NCI-H748 (cell line): ENCODE data around the gene MRPL20.
A peak's percentile ranks its signal among the peaks of the same experiment; 100 is the strongest.
"Not testable (repeated sequence)": the region's sequence is repeated elsewhere in the genome, so short reads cannot be mapped to it uniquely, and the experiment has no call there.

ENCODE experiments used
- DNase-seq: peaks from one replicate; lab custom pipeline; 2025; ENCODE audit not compliant: unreplicated experiment; lab: John Stamatoyannopoulos, UW

Gene MRPL20

DNA sequence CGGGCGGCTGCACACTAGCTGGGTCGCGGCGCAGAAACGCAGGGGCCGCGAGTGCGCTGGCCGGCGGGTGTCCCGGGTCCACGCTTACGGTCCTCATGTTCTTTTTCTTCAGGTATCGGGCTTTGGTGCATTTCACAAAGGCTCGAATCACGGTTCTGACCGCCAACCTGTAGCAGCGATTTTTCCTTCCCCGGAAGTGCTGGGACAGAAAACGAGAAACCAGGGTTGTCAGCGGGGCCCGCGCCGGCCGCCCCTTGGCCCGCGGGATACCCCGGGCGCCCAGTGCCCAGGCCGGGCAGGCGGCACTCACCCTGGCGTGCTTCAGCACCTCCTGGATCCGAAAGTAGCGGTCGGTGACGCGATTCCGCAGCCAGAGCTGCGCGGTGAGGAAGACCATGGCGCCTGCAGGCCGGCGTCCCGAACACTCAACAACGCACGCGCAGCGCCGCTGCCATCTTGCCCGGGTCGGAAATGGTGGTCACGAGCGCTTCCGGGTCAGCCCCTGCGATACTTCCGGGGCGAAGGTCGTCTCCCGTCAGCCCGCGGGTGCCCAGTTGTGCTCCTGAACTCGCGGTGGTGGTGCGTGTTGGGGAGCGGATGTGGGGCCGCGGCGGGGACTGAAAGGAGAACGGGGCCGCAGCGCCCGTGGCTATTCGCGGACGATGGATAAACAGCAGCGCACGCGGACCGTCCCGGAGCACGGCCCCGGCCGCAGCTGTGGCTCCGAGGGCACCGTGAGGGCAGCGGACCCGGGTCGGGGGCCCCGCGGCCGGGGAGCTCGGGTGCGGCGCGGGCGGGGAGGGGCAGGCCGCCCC lies at the start of gene MRPL20:
Gene MRPL20, minus strand, starts transcription at position 473 of the 815 bp plus-strand sequence. Its CDS starts 76 bp downstream, at position 397.
- peak; percentile 89 for DNase-seq

- not testable (repeated sequence) for DNase-seq
Measured at GRCh38 chr1:1456683-1457255, 49.7 kb upstream of the MRPL20 start.

DNA sequence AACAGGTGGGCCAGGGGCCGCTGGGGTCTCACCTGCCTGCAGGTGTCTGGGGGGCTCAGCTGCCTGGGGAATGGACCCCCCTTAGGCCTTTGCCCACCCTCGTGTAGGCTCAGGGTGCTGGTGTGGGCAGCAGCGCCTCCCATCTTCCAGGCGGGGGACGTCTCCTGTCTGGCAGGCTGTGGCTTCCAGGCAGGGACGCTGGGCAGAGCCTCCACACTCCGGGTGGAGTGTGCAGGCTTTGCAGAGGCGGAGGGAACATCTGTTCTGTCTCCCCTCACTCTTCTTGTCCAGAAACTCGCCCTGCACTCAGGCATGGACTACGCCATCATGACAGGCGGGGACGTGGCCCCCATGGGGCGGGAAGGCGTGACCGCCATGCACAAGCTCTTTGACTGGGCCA lies 48.8 kb upstream of the MRPL20 start:
- DNase-seq, result not testable (repeated sequence)

DNA sequence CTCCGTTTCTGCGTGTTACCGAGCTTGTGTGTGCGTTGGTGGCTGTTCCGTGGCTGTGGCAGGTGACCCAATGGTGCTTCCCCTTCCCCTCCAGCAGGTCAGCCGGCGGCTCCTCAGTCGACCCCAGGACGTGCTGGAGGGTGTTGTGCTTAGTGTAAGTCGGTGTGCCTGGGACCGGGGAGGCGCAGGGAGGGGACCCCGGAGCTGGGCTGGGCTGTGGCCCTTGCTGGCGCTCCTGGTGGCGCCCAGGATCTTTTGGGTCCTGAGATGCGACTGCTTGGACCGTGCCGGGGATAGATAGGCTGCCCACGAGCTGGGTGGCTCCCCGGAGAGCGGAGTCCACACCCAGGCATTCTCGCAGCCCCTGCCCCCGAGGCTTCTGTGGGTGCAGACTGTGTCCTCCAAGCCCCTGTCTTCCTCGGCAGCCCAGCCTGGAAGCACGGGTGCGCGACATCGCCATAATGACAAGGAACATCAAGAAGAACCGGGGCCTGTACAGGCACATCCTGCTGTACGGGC lies 48.3 kb upstream of the MRPL20 start:
- no peak for DNase-seq

GRCh38 chr1:1454286-1455056 lies 47.4 kb upstream of the MRPL20 start:
- not testable (repeated sequence) for DNase-seq

DNA sequence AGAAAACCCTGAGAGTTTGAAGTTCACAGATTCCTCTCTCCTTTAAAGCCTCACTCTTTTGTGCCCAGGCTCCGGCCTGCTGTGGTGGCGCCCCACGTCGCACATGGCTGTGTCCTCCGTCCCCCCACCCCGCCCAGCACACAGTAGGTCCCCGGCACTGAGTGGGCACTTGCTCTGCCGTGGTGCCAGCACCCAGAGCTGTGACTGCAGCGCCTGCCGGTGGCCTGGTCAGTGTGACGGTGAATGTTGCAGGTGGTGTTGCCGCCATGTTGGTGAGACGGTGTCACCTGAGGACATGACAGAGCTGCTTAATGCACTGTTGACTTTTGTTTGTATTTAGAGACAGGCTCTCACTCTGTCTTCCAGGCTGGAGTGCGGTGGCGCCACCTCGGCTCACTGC lies 45.8 kb upstream of the MRPL20 start:
- no peak for DNase-seq

DNA sequence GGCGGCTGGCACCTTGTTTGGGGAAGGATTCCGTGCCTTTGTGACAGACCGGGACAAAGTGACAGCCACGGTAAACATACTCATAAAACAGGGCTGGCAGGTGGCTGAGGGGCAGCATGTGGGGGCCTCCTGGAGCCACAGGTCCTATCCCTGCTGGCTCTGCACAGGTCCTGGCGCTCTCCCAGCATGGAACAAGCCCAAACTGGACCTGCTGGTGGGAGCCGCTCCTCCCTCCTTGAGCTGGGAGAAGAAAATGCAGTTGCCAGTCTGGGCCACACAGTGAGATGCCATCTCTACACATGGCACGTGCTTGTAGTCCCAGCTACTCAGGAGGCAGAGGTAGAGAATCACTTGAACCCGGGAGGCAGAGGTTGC lies 45.3 kb upstream of the MRPL20 start:
- not testable (repeated sequence) for DNase-seq

- no peak for DNase-seq
Measured at GRCh38 chr1:1451696-1452364, 44.7 kb upstream of the MRPL20 start.

- not testable (repeated sequence) for DNase-seq
Measured at GRCh38 chr1:1450616-1451015, 43.5 kb upstream of the MRPL20 start.

GRCh38 chr1:1449099-1449739 lies 42.1 kb upstream of the MRPL20 start, which contains the start of gene ATAD3C:
ATAD3C (plus strand) TSS chr1:1449689; CDS start chr1:1450684, 995 bp downstream.
- no peak for DNase-seq

GRCh38 chr1:1446631-1447030 lies 39.5 kb upstream of the MRPL20 start:
- DNase-seq, result not testable (repeated sequence)

GRCh38 chr1:1442069-1442770 lies 35.1 kb upstream of the MRPL20 start:
- DNase-seq, result no peak

DNA sequence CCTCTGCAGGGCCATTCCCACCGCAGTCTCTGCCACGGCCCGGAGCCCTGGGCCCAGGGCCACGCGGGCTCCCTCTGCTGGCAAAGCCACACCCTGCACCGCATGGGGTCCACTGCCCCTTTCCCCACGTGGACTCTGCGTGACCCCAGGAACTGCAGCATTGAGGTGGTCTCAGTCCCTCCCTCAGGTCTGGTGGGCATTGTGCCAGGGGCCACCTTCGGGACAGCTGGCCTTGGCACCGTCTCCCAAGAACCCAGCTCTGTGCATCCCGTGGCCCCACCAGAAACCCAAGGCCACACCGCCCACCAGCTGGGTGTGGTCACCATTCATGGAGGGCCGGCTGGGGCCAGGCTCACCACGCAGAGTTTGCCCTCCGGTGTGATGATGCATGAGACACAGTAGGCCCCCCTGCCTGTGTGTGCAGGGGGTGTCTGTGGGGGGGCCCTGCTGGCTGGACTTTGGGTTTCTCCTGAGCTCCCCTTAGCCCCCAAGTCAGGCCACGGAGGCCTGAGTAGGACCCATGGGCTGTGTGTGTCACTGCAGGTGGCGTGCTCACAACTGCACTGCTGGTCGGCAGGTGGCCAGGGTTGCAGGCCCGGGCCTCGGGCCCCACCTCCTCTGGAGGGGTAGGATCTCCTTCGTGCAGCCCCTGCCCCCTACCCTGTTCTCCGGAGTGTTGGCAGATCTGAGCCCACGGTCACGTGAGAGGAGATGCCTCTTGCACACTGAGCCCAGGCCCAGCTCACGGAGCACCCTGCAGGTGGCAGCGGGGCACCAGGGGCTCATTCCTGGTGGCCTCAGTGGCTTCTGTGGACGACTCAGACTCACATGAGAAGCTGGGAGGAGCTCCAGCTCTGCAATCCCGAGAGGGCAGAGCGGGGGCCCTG lies 34.2 kb upstream of the MRPL20 start:
- peak; percentile 33 for DNase-seq

DNA sequence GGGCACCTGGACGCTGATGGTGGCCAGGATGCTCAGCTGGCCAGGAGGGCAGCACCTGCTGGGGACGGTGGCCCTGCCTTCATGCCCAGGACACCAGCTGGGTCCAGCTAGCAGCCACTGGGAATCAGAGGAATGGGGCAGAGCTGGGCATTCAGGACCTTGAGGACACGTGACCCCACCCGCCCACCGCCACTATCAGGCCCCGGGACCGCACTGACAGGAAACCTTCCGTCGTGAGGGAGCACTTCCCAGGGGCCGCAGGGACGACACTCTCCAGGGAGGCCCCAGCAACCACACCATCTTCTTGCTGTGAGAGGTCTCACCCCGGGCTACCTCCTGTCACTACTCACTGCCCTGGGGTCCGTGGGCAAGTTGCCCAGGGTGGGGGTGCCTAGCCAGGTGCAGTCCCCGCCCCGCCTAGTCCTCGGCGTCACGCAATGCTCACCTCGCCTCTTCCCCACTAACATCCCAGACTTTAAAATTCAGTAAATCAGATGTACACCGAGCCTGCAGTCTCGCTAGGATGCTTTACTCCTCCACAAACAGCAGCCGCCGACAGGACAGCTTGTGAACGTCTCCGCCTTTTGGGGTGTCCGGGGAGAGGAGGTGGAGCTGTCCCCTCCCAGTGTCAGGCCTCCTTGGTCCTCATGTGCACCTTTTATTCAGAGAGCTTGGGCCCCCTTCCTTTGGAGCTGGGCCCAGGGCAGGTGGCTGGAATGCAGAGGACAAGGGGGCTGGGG lies 33.3 kb upstream of the MRPL20 start:
- no peak for DNase-seq

- DNase-seq, result no peak
Measured at GRCh38 chr1:1439546-1440261, 32.6 kb upstream of the MRPL20 start.

DNA sequence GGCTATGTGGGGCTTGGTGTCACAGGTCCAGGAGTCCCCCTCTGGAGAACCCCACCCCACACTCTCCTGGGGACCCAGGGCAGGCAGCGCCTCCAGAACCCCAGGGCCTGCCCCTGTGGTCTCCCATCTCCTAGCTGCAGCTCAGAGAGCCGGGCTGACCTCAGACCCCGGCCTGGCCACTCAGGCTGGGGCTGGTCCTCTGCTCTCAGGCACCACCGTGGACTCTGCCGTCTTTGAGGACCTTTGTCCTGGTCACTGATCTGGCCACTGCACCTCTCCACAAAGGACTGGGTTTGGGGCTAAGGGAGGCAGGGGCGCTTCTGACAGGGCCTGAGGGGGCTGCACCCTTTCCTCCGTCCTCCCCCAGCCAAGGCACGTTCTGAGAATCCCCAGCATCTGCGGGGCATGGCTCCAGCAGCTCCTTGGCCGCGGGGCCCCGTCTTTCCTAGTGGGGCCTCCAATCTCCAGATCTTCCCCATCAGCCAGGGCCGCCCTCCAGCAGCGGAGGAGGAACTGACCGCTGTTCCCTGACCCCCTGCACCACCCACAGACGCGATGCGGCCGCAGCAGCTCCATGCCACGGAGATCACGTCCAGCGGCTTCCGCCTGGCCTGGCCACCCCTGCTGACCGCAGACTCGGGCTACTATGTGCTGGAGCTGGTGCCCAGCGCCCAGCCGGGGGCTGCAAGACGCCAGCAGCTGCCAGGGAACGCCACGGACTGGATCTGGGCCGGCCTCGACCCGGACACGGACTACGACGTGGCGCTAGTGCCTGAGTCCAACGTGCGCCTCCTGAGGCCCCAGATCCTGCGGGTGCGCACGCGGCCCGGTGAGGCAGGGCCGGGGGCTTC lies 31.7 kb upstream of the MRPL20 start:
- no peak for DNase-seq
